Panc1 (cell line): Measurements from ENCODE around the gene SPATC1L.

Experiments used
- CTCF ChIP-seq: fragments of 450-650 bp; IDR thresholded peaks from 2 replicates; pipeline ENCODE4 v1.5.1; 2017; ENCODE audit warnings: mild to moderate bottlenecking
- POLR2AphosphoS5 ChIP-seq: IDR thresholded peaks from 2 replicates; pipeline ENCODE4 v1.6.1; 2012; ENCODE audit warnings: mild to moderate bottlenecking, low read depth, low read length, moderate library complexity
- REST ChIP-seq, 2 experiments: IDR thresholded peaks; 2 replicates each; pipeline ENCODE4 v1.6.1; 2011 to 2012; ENCODE audit warnings: low read depth in 2 of 2, control low read depth in 1 of 2, low read length in 1 of 2, mild to moderate bottlenecking in 1 of 2, moderate library complexity in 1 of 2; ENCODE audit not compliant: insufficient read depth in 1 of 2
- SIN3A ChIP-seq: IDR thresholded peaks from 2 replicates; pipeline ENCODE4 v1.6.1; 2012; ENCODE audit warnings: low read depth, mild to moderate bottlenecking, low read length, moderate library complexity, borderline replicate concordance; ENCODE audit not compliant: insufficient read depth

GRCh38 chr21:46208761-46209721 is 24.8 kb upstream of the SPATC1L start:
- TF ChIP-seq CTCF = no peak
- no peak for TF ChIP-seq POLR2AphosphoS5
- no peak for TF ChIP-seq SIN3A
- TF ChIP-seq REST (IDR thresholded peaks at IDR 0.05; ENCODE audit: insufficient read depth in 1 of 2, low read depth in 2 of 2, low read length in 1 of 2) = no peak
